GM23338 (cell line): ENCODE results near the gene AKNA. TPM values are rescaled to one million over a fixed set of nuclear protein-coding genes. Genes with fewer than 3 reads are reported as not detected.

Source experiments
- ATAC-seq: fragments of 200-7000 bp; cut with Tn5 transposase; 3 replicates; pipeline ENCODE4 v1.9.1; 2020
- DNase-seq: peaks from one replicate; pipeline ENCODE4 v3.0.0-alpha.2; 2015; ENCODE audit warnings: low spot score
- H2AFZ ChIP-seq: fragments of 200-600 bp; sonication (generic); 2 replicates; pipeline ENCODE4 v1.8.0; 2016; ENCODE audit warnings: antibody characterized with exemption, mild to moderate bottlenecking, moderate library complexity
- H3F3A ChIP-seq: fragments of 200-600 bp; sonication (generic); replicated peaks from 2 replicates; pipeline ENCODE4 v1.8.0; 2017; ENCODE audit warnings: antibody characterized with exemption, mixed run types, low read depth
- H3K27ac ChIP-seq: fragments of 200-600 bp; sonication (generic); 2 replicates; pipeline ENCODE4 v1.6.1; 2016; ENCODE audit warnings: low read depth
- H3K27me3 ChIP-seq: fragments of 200-600 bp; sonication (generic); 2 replicates; pipeline ENCODE4 v1.8.0; 2016; ENCODE audit warnings: mild to moderate bottlenecking, mixed run types, moderate library complexity; ENCODE audit not compliant: insufficient read depth
- H3K36me3 ChIP-seq: fragments of 200-600 bp; sonication (generic); 2 replicates; pipeline ENCODE4 v1.8.0; 2016; ENCODE audit warnings: mild to moderate bottlenecking; ENCODE audit not compliant: insufficient read depth
- H3K4me1 ChIP-seq: fragments of 200-600 bp; sonication (generic); 2 replicates; pipeline ENCODE4 v1.8.0; 2016; ENCODE audit warnings: mild to moderate bottlenecking, moderate library complexity; ENCODE audit not compliant: insufficient read depth
- H3K4me2 ChIP-seq: fragments of 200-600 bp; sonication (generic); 2 replicates; pipeline ENCODE4 v1.7.1; 2017; ENCODE audit warnings: mixed run types
- H3K4me3 ChIP-seq: fragments of 200-600 bp; sonication (generic); 2 replicates; pipeline ENCODE4 v1.6.1; 2016; ENCODE audit warnings: mixed run types
- H3K79me2 ChIP-seq: fragments of 200-600 bp; sonication (generic); replicated peaks from 2 replicates; pipeline ENCODE4 v1.8.0; 2017; ENCODE audit warnings: mild to moderate bottlenecking; ENCODE audit not compliant: insufficient read depth
- H3K9me2 ChIP-seq: fragments of 200-600 bp; sonication (generic); 2 replicates; pipeline ENCODE4 v1.8.0; 2017; ENCODE audit not compliant: insufficient read depth
- H4K20me1 ChIP-seq: fragments of 200-600 bp; sonication (generic); replicated peaks from 2 replicates; pipeline ENCODE4 v1.8.0; 2017; ENCODE audit warnings: mild to moderate bottlenecking; ENCODE audit not compliant: insufficient read depth
- H3K27ac Mint-ChIP-seq: 2 replicates; pipeline ENCODE4 v1.8.0; 2020; ENCODE audit warnings: inconsistent platforms, mild to moderate bottlenecking, moderate library complexity, mixed read lengths
- H3K27me3 Mint-ChIP-seq: 3 replicates; pipeline ENCODE4 v1.8.0; 2022; ENCODE audit warnings: low read depth, mild to moderate bottlenecking, moderate library complexity, mixed read lengths, inconsistent platforms; ENCODE audit not compliant: insufficient read depth, poor library complexity
- H3K36me3 Mint-ChIP-seq: 3 replicates; pipeline ENCODE4 v1.8.0; 2021; ENCODE audit warnings: low read depth, mild to moderate bottlenecking, inconsistent platforms, moderate library complexity, mixed read lengths
- H3K4me1 Mint-ChIP-seq: 3 replicates; pipeline ENCODE4 v1.8.0; 2020; ENCODE audit warnings: mild to moderate bottlenecking, inconsistent platforms, mixed read lengths
- H3K4me3 Mint-ChIP-seq: 3 replicates; pipeline ENCODE4 v1.8.0; 2021; ENCODE audit warnings: moderate library complexity, mild to moderate bottlenecking, inconsistent platforms, mixed read lengths
- H3K9me3 Mint-ChIP-seq: 3 replicates; pipeline ENCODE4 v1.8.0; 2020; ENCODE audit warnings: moderate library complexity, mild to moderate bottlenecking, inconsistent platforms, mixed read lengths
- CREB1 ChIP-seq: fragments of 250-450 bp; sonication (Bioruptor Pico); IDR thresholded peaks from 2 replicates; pipeline ENCODE4 v1.5.0; 2020; ENCODE audit warnings: low read depth, mild to moderate bottlenecking, moderate library complexity
- EZH2 ChIP-seq: fragments of 200-600 bp; sonication (generic); IDR thresholded peaks from one replicate; pipeline ENCODE4 v1.8.0; 2017; ENCODE audit warnings: antibody characterized with exemption, mild to moderate bottlenecking, low read depth; ENCODE audit not compliant: unreplicated experiment
- EZH2phosphoT487 ChIP-seq: fragments of 200-600 bp; sonication (generic); IDR thresholded peaks from one replicate; pipeline ENCODE4 v1.8.1; 2018; ENCODE audit warnings: antibody characterized with exemption; ENCODE audit not compliant: unreplicated experiment
- JUNB ChIP-seq: IDR thresholded peaks from one replicate; pipeline ENCODE4 v1.6.1; 2016; ENCODE audit warnings: antibody characterized with exemption; ENCODE audit not compliant: unreplicated experiment
- NANOG ChIP-seq: IDR thresholded peaks from 2 replicates; pipeline ENCODE4 v1.6.1; 2016; ENCODE audit warnings: antibody characterized with exemption, borderline replicate concordance
- POLR2AphosphoS5 ChIP-seq: IDR thresholded peaks from 2 replicates; pipeline ENCODE4 v1.6.1; 2016; ENCODE audit warnings: antibody characterized with exemption, low read depth
- STAT1 ChIP-seq: IDR thresholded peaks from one replicate; pipeline ENCODE4 v1.6.1; 2016; ENCODE audit warnings: antibody characterized with exemption; ENCODE audit not compliant: unreplicated experiment
- ZNF114 ChIP-seq: fragments of 250-450 bp; sonication (Bioruptor Pico); IDR thresholded peaks from 2 replicates; pipeline ENCODE4 v1.5.0; 2020; ENCODE audit warnings: mild to moderate bottlenecking, moderate library complexity
- ZNF331 ChIP-seq: fragments of 250-450 bp; sonication (Bioruptor Pico); IDR thresholded peaks from 2 replicates; pipeline ENCODE4 v1.5.0; 2020; ENCODE audit warnings: low read depth, mild to moderate bottlenecking, moderate library complexity
- polyA plus RNA-seq: library from polyadenylated mRNA; unstranded; fragments of >200 nt; fragmentation: Nextera tagmentation; extraction: Ambion mirVana; gene quantifications from 2 replicates; pipeline ENCODE4 v1.2.1, GENCODE V29; 2016
- total RNA-seq: library from RNA; depleted of rRNA; stranded (reverse); fragments of >200 nt; shearing (Covaris generic); gene quantifications from 2 replicates; pipeline ENCODE4 v1.2.3, GENCODE V29; 2014
- TF ChIP-seq, protein P1 (sequence below), 2 experiments: fragments of 200-600 bp in 1 of 2; sonication (generic) in 1 of 2; conservative IDR thresholded peaks; 2 replicates each; pipeline versions ENCODE4 v1.5.1 to v1.6.1; 2016 to 2017; ENCODE audit warnings: antibody characterized with exemption in 2 of 2, low read depth in 2 of 2, mild to moderate bottlenecking in 2 of 2, moderate library complexity in 1 of 2
- TF ChIP-seq, protein P2 (sequence below): IDR thresholded peaks from one replicate; pipeline ENCODE4 v1.6.1; 2018; ENCODE audit warnings: antibody characterized with exemption; ENCODE audit not compliant: unreplicated experiment
- TF ChIP-seq, protein P3 (sequence below): fragments of 250-450 bp; sonication (Bioruptor Pico); IDR thresholded peaks from 2 replicates; pipeline ENCODE4 v1.5.0; 2020; ENCODE audit warnings: mild to moderate bottlenecking, moderate library complexity
- TF ChIP-seq, protein P4 (sequence below): IDR thresholded peaks from 2 replicates; pipeline ENCODE4 v1.6.1; 2016; ENCODE audit warnings: antibody characterized with exemption

The AKNA gene
- total and polyA plus RNA-seq, 2 experiments from 2014 or later: 9.0 to 28.1 TPM

DNA sequence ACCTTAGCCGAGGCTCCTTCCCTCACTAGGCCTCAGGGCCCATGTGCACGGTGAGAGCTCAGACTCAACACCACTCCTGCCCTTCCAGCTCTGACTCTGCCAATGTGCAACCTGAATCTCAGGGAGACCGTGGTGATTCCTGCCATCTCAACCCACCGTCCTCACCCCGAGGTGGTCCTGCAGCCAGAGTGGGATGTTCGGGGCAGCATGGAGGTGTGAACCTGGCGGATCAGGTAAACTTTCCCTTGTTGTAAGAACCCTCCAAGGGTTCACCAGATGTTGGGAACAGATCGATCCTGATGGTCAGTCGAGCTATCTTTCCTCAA, 538 bp upstream of the AKNA start:
- Mint-ChIP-seq H3K36me3 (peaks cover 7% of the 10 kb centered on the region), H3K9me3 (no peaks in the 10 kb centered on the region), H3K4me1 (peaks cover 75% of the 10 kb centered on the region), H3K4me3 (peak overlapping the region; percentile 13; the same call in 2 of the 3 replicates), H3K27me3 (peaks cover 13% of the 10 kb centered on the region), H3K27ac (no peak overlapping the region)
- H3K79me2 ChIP-seq: no peaks in the 10 kb centered on the region
- ATAC-seq: no peak
- no peaks in the 10 kb centered on the region for H3K27me3 ChIP-seq
- peak overlapping the region; percentile 38; the same call in 1 of the 2 replicates for H3K4me3 ChIP-seq
- no peak overlapping the region; the same call in 1 of the 2 replicates for H2AFZ ChIP-seq
- H3K4me2 ChIP-seq: peak overlapping the region; percentile 68; the same call in 1 of the 2 replicates
- H3K9me2 ChIP-seq: no peaks in the 10 kb centered on the region
- no peak for TF ChIP-seq ZNF114
- TF ChIP-seq EZH2: no peak
- TF ChIP-seq, protein P1, sequence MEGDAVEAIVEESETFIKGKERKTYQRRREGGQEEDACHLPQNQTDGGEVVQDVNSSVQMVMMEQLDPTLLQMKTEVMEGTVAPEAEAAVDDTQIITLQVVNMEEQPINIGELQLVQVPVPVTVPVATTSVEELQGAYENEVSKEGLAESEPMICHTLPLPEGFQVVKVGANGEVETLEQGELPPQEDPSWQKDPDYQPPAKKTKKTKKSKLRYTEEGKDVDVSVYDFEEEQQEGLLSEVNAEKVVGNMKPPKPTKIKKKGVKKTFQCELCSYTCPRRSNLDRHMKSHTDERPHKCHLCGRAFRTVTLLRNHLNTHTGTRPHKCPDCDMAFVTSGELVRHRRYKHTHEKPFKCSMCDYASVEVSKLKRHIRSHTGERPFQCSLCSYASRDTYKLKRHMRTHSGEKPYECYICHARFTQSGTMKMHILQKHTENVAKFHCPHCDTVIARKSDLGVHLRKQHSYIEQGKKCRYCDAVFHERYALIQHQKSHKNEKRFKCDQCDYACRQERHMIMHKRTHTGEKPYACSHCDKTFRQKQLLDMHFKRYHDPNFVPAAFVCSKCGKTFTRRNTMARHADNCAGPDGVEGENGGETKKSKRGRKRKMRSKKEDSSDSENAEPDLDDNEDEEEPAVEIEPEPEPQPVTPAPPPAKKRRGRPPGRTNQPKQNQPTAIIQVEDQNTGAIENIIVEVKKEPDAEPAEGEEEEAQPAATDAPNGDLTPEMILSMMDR (conservative IDR thresholded peaks at IDR 0.05; ENCODE audit: low read depth in 2 of 2): no peak
- no peak for TF ChIP-seq NANOG
- no peak for TF ChIP-seq CREB1 (CRISPR knock-in tag)
- TF ChIP-seq, protein P2, sequence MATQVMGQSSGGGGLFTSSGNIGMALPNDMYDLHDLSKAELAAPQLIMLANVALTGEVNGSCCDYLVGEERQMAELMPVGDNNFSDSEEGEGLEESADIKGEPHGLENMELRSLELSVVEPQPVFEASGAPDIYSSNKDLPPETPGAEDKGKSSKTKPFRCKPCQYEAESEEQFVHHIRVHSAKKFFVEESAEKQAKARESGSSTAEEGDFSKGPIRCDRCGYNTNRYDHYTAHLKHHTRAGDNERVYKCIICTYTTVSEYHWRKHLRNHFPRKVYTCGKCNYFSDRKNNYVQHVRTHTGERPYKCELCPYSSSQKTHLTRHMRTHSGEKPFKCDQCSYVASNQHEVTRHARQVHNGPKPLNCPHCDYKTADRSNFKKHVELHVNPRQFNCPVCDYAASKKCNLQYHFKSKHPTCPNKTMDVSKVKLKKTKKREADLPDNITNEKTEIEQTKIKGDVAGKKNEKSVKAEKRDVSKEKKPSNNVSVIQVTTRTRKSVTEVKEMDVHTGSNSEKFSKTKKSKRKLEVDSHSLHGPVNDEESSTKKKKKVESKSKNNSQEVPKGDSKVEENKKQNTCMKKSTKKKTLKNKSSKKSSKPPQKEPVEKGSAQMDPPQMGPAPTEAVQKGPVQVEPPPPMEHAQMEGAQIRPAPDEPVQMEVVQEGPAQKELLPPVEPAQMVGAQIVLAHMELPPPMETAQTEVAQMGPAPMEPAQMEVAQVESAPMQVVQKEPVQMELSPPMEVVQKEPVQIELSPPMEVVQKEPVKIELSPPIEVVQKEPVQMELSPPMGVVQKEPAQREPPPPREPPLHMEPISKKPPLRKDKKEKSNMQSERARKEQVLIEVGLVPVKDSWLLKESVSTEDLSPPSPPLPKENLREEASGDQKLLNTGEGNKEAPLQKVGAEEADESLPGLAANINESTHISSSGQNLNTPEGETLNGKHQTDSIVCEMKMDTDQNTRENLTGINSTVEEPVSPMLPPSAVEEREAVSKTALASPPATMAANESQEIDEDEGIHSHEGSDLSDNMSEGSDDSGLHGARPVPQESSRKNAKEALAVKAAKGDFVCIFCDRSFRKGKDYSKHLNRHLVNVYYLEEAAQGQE: no peak
- no peak for TF ChIP-seq POLR2AphosphoS5
- TF ChIP-seq JUNB: no peak
- TF ChIP-seq, protein P3, sequence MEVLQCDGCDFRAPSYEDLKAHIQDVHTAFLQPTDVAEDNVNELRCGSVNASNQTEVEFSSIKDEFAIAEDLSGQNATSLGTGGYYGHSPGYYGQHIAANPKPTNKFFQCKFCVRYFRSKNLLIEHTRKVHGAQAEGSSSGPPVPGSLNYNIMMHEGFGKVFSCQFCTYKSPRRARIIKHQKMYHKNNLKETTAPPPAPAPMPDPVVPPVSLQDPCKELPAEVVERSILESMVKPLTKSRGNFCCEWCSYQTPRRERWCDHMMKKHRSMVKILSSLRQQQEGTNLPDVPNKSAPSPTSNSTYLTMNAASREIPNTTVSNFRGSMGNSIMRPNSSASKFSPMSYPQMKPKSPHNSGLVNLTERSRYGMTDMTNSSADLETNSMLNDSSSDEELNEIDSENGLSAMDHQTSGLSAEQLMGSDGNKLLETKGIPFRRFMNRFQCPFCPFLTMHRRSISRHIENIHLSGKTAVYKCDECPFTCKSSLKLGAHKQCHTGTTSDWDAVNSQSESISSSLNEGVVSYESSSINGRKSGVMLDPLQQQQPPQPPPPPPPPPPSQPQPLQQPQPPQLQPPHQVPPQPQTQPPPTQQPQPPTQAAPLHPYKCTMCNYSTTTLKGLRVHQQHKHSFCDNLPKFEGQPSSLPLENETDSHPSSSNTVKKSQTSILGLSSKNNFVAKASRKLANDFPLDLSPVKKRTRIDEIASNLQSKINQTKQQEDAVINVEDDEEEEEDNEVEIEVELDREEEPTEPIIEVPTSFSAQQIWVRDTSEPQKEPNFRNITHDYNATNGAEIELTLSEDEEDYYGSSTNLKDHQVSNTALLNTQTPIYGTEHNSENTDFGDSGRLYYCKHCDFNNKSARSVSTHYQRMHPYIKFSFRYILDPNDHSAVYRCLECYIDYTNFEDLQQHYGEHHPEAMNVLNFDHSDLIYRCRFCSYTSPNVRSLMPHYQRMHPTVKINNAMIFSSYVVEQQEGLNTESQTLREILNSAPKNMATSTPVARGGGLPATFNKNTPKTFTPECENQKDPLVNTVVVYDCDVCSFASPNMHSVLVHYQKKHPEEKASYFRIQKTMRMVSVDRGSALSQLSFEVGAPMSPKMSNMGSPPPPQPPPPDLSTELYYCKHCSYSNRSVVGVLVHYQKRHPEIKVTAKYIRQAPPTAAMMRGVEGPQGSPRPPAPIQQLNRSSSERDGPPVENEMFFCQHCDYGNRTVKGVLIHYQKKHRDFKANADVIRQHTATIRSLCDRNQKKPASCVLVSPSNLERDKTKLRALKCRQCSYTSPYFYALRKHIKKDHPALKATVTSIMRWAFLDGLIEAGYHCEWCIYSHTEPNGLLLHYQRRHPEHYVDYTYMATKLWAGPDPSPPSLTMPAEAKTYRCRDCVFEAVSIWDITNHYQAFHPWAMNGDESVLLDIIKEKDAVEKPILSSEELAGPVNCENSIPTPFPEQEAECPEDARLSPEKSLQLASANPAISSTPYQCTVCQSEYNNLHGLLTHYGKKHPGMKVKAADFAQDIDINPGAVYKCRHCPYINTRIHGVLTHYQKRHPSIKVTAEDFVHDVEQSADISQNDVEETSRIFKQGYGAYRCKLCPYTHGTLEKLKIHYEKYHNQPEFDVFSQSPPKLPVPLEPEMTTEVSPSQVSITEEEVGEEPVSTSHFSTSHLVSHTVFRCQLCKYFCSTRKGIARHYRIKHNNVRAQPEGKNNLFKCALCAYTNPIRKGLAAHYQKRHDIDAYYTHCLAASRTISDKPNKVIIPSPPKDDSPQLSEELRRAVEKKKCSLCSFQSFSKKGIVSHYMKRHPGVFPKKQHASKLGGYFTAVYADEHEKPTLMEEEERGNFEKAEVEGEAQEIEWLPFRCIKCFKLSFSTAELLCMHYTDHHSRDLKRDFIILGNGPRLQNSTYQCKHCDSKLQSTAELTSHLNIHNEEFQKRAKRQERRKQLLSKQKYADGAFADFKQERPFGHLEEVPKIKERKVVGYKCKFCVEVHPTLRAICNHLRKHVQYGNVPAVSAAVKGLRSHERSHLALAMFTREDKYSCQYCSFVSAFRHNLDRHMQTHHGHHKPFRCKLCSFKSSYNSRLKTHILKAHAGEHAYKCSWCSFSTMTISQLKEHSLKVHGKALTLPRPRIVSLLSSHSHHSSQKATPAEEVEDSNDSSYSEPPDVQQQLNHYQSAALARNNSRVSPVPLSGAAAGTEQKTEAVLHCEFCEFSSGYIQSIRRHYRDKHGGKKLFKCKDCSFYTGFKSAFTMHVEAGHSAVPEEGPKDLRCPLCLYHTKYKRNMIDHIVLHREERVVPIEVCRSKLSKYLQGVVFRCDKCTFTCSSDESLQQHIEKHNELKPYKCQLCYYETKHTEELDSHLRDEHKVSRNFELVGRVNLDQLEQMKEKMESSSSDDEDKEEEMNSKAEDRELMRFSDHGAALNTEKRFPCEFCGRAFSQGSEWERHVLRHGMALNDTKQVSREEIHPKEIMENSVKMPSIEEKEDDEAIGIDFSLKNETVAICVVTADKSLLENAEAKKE (CRISPR knock-in tag): no peak
- no peak for TF ChIP-seq EZH2phosphoT487
- TF ChIP-seq, protein P4, sequence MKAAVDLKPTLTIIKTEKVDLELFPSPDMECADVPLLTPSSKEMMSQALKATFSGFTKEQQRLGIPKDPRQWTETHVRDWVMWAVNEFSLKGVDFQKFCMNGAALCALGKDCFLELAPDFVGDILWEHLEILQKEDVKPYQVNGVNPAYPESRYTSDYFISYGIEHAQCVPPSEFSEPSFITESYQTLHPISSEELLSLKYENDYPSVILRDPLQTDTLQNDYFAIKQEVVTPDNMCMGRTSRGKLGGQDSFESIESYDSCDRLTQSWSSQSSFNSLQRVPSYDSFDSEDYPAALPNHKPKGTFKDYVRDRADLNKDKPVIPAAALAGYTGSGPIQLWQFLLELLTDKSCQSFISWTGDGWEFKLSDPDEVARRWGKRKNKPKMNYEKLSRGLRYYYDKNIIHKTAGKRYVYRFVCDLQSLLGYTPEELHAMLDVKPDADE: no peak
- TF ChIP-seq STAT1: no peak
- no peak for TF ChIP-seq ZNF331
- H3K4me1 ChIP-seq: peaks cover 42% of the 10 kb centered on the region
- no peak overlapping the region for H3K27ac ChIP-seq
- peaks cover 6% of the 10 kb centered on the region; the same call in 1 of the 2 replicates for H3F3A ChIP-seq
- no peak for DNase-seq
- H3K36me3 ChIP-seq: no peaks in the 10 kb centered on the region
- H4K20me1 ChIP-seq: peaks cover 5% of the 10 kb centered on the region; the same call in 1 of the 2 replicates
